COR-L47 (cell line): Measurements from ENCODE around the gene SLC47A1.
"Not testable (repeated sequence)": the region's sequence is repeated elsewhere in the genome, so short reads cannot be mapped to it uniquely, and the experiment has no call there.

ENCODE experiments used
- DNase-seq: peaks from one replicate; lab custom pipeline; 2025; lab: John Stamatoyannopoulos, UW

Gene SLC47A1

GRCh38 chr17:19520641-19521040 is 13.0 kb upstream of the SLC47A1 start:
- DNase-seq, result no peak

- DNase-seq, result no peak
These were observed 10.0 kb upstream of the SLC47A1 start for GRCh38 chr17:19523690-19524089.

GRCh38 chr17:19526950-19527349 is 6.7 kb upstream of the SLC47A1 start:
- DNase-seq, result not testable (repeated sequence)

- no peak for DNase-seq
These were observed 1.7 kb upstream of the SLC47A1 start for GRCh38 chr17:19531780-19532501.

GRCh38 chr17:19533036-19533717 is 477 bp upstream of the SLC47A1 start:
- no peak for DNase-seq

- no peak for DNase-seq
These were observed 1.0 kb downstream of the SLC47A1 start for GRCh38 chr17:19534562-19535149.

- no peak for DNase-seq
These were observed 3.5 kb downstream of the SLC47A1 start for GRCh38 chr17:19537111-19537510.

GRCh38 chr17:19538095-19539039 is 4.7 kb downstream of the SLC47A1 start:
- DNase-seq, result no peak

- DNase-seq, result no peak
These were observed 5.4 kb downstream of the SLC47A1 start for GRCh38 chr17:19539040-19539399.

- DNase-seq, result no peak
These were observed 6.2 kb downstream of the SLC47A1 start for GRCh38 chr17:19539841-19540311.

GRCh38 chr17:19540706-19541370 is 7.2 kb downstream of the SLC47A1 start:
- DNase-seq, result no peak

GRCh38 chr17:19541445-19541844 is 7.8 kb downstream of the SLC47A1 start:
- DNase-seq, result no peak

GRCh38 chr17:19542247-19542646 is 8.6 kb downstream of the SLC47A1 start:
- no peak for DNase-seq

- DNase-seq, result no peak
These were observed 10.7 kb downstream of the SLC47A1 start for GRCh38 chr17:19544366-19544765.

GRCh38 chr17:19546289-19547065 is 12.8 kb downstream of the SLC47A1 start:
- no peak for DNase-seq

- no peak for DNase-seq
These were observed 16.3 kb downstream of the SLC47A1 start for GRCh38 chr17:19549746-19550623.

GRCh38 chr17:19551165-19551564 is 17.5 kb downstream of the SLC47A1 start:
- no peak for DNase-seq

GRCh38 chr17:19551591-19552148 is 18.0 kb downstream of the SLC47A1 start:
- DNase-seq, result no peak

GRCh38 chr17:19553036-19553435 is 19.4 kb downstream of the SLC47A1 start:
- DNase-seq, result no peak
